ENCODE measurements around the gene IDUA.
A peak's percentile ranks its signal among the peaks of the same experiment; 100 is the strongest.

Gene IDUA

GRCh38 chr4:1009542-1010394, 22.9 kb downstream of the IDUA start:
- no peak for DNase-seq (ENCODE audit: low read depth)
- peak overlapping the region; percentile 55 for H3K4me3 ChIP-seq (ENCODE audit: low read length)
- no peak for TF ChIP-seq CTCF (conservative IDR thresholded peaks at IDR 0.05; ENCODE audit: low read depth, low read length)

GRCh38 chr4:1010395-1011021, 23.7 kb downstream of the IDUA start:
- DNase-seq (ENCODE audit: low read depth): no peak
- peak overlapping the region; percentile 4 for H3K4me3 ChIP-seq (ENCODE audit: low read length)

DNA sequence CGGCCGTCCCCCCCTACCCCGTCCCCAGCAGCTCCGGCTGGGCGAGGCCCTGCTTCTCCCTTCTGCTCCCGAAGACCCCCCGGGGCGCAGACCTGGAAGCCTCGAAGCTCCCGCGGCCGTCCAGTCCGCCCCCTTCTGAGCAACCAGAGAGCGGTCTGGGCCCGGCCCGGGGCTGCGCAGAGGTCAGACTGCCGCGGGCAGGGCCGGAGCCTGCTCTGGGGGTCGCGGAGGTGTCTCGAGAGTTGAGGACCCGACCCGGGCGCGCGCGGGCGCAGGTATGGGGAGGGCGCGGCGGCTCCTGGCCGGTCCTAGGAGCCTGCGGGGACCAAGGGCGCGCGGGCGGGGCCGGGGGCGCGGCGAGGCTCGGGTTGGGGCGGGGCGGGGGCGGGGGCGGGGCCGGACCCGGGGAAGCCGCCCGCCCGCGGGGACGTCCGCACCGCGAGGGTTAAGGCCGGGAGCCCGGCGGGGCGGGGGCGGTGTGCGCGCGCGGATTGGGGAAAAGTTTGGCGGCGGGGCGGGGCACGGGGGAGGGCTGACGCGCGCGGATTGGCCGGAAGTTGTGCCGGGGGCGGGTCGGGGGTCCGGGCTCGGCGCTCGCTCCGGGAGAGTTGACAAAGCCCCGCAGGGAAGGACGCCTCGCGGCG, 24.3 kb downstream of the IDUA start, which contains the start of gene FGFRL1:
TSS of gene FGFRL1 (plus strand) at position 605 of the 644 bp plus-strand sequence. CDS start 860 bp downstream, outside the sequence.
- peak within 1 kb of the TSS; percentile 57 for H3K4me3 ChIP-seq (ENCODE audit: low read length)
- TF ChIP-seq CTCF (conservative IDR thresholded peaks at IDR 0.05; ENCODE audit: low read depth, low read length): no peak
- DNase-seq (ENCODE audit: low read depth): no peak

More at GRCh38 chr4:1010395-1011021, 23.7 kb downstream of the IDUA start:
- TF ChIP-seq CTCF (conservative IDR thresholded peaks at IDR 0.05; ENCODE audit: low read depth, low read length): no peak

- no peak for TF ChIP-seq CTCF (conservative IDR thresholded peaks at IDR 0.05; ENCODE audit: low read depth, low read length)
- H3K4me3 ChIP-seq (ENCODE audit: low read length): no peak overlapping the region
- DNase-seq (ENCODE audit: low read depth): no peak
Measured at GRCh38 chr4:1011666-1012033, 24.8 kb downstream of the IDUA start.

DNA sequence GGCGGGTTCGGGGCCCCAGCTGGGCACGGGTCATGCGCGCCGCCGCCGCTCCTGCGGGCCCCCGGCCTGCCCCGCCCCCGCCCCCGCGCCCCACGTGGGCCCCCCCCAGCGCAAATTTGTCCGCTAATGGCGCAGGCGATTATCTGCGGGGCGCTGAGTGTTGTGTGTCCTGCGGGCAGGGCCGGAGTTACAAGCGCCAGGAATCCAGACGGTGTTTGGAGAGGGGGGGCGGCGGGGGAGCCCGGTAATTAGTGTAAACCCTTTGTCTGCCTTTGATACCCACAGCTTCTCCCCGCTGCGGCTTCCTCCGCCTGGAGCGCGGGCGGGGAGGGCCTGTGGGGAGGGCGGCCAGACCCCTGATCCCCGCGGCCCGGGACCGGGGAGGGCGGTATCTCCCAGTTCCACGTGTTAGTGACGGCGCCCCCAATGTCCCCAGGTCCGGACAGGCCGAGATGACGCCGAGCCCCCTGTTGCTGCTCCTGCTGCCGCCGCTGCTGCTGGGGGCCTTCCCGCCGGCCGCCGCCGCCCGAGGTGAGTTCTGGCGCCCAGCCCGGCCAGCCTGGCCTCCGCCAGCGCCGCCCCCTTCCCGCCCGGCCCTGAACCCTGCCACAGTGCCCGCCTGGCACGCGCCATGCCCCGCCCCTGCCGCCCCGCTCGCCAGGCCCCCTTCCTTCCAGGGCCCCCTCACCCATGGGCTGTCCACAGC, 25.3 kb downstream of the IDUA start:
- TF ChIP-seq CTCF (conservative IDR thresholded peaks at IDR 0.05; ENCODE audit: low read depth, low read length): no peak
- H3K4me3 ChIP-seq (ENCODE audit: low read length): peak overlapping the region; percentile 57
- no peak for DNase-seq (ENCODE audit: low read depth)

DNA sequence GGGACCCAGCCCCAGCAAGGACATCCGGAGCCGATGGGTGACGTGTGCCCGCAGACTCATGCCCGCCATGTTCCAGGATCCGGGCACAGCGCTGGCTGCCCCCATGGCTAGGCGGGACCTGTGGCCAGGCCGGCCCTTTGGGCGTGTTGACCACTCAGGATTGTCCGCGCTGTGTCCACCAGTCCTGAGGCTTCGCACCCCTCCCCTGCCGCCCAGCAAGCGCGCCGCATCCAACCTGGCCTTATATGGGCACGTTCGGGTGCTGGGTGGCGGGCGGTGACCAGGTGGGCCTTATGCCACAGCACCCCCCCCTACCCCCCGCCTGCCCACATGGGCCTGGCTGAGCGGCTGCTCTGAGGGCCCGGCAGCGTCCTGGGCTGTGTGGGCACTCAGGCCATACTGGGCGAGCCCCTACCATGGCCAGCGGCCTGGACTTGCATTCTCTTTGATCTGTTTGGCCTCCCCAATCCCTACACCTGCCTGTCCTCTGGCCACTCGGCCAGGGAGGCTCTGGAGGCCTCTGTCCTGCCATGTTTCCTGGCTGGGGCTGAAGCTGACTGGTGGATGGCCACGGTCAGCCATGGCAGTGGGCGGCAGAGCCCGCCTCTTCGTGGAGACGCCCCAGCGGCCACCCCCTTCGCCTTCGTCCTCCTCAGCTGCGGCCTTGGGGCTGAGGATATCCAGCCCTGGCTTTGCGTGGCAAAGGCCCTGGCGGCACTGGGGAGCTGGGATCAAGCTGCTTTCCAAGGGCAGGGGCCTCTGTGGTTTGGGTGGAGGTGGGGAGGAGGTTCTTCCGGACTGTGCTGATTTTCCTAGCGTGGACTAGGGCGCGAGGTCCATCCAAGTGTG, 26.6 kb downstream of the IDUA start:
- no peak overlapping the region for H3K4me3 ChIP-seq (ENCODE audit: low read length)
- no peak for DNase-seq (ENCODE audit: low read depth)
- TF ChIP-seq CTCF (conservative IDR thresholded peaks at IDR 0.05; ENCODE audit: low read depth, low read length): no peak

Measured in retinal pigment epithelial cell (primary cell).